OCI-LY3 (cell line): ENCODE data around the gene WIZ.
A peak's percentile ranks its signal among the peaks of the same experiment; 100 is the strongest.

Experiments
- H2AFZ ChIP-seq: fragments of 200-600, 300-600 bp; shearing (Covaris generic); 2 replicates; pipeline ENCODE4 v1.6.0; 2014; ENCODE audit warnings: antibody characterized with exemption, low read depth, low read length
- H3K27ac ChIP-seq: fragments of 200-600, 300-600 bp; sonication (generic); 2 replicates; pipeline ENCODE4 v1.5.1; 2014; ENCODE audit warnings: mild to moderate bottlenecking, low read length, moderate library complexity, mixed read lengths
- H3K27me3 ChIP-seq: fragments of 200-600, 300-600 bp; sonication (generic); 2 replicates; pipeline ENCODE4 v1.6.1; 2014; ENCODE audit warnings: low read depth, low read length, mixed read lengths
- H3K36me3 ChIP-seq: fragments of 200-600, 300-600 bp; sonication (generic); replicated peaks from 2 replicates; pipeline ENCODE3; 2014; ENCODE audit warnings: low read depth, low read length, mixed read lengths
- H3K4me1 ChIP-seq: fragments of 300-600, 200-600 bp; sonication (generic); 2 replicates; pipeline ENCODE4 v1.6.1; 2014; ENCODE audit warnings: low read length, mixed read lengths
- H3K4me2 ChIP-seq: fragments of 200-600, 300-600 bp; sonication (generic); 2 replicates; pipeline ENCODE4 v1.6.1; 2014; ENCODE audit warnings: low read length, mixed read lengths
- H3K4me3 ChIP-seq: fragments of 300-600, 200-600 bp; sonication (generic); 2 replicates; pipeline ENCODE4 v1.5.1; 2014; ENCODE audit warnings: antibody characterized with exemption, mild to moderate bottlenecking, low read length, moderate library complexity
- H3K79me2 ChIP-seq: fragments of 300-600, 200-600 bp; shearing (Covaris generic); 2 replicates; pipeline ENCODE4 v1.6.1; 2014; ENCODE audit warnings: mild to moderate bottlenecking, low read length, mixed read lengths
- H3K9ac ChIP-seq: fragments of 300-600, 200-600 bp; shearing (Covaris generic); 2 replicates; pipeline ENCODE4 v1.6.0; 2014; ENCODE audit warnings: mild to moderate bottlenecking, low read length, moderate library complexity
- H3K9me3 ChIP-seq: fragments of 200-600, 300-600 bp; shearing (Covaris generic); 2 replicates; pipeline ENCODE4 v1.6.1; 2014; ENCODE audit warnings: low read length, mixed read lengths; ENCODE audit not compliant: insufficient read depth
- H4K20me1 ChIP-seq: fragments of 200-600, 300-600 bp; sonication (generic); 2 replicates; pipeline ENCODE4 v1.6.1; 2016; ENCODE audit warnings: low read length, mixed read lengths; ENCODE audit not compliant: insufficient read depth
- CTCF ChIP-seq: fragments of 200-600, 300-600 bp; sonication (generic); IDR thresholded peaks from 2 replicates; pipeline ENCODE4 v1.5.1; 2014; ENCODE audit warnings: antibody characterized with exemption, low read length, low read depth
- EZH2phosphoT487 ChIP-seq: fragments of 200-600 bp; shearing (Covaris generic); IDR thresholded peaks from 2 replicates; pipeline ENCODE4 v1.6.1; 2018; ENCODE audit warnings: antibody characterized with exemption, mixed run types, low read depth

Gene WIZ

GRCh38 chr19:15381429-15381828, 68.3 kb downstream of the WIZ start:
- H2AFZ ChIP-seq = no peak overlapping the region
- H3K4me2 ChIP-seq = peak overlapping the region; percentile 62; the same call in 1 of the 2 replicates
- H3K79me2 ChIP-seq = peaks cover 37% of the 10 kb centered on the region
- H3K4me1 ChIP-seq = peaks cover 21% of the 10 kb centered on the region
- no peak overlapping the region for H3K27ac ChIP-seq
- TF ChIP-seq EZH2phosphoT487 = no peak
- TF ChIP-seq CTCF = no peak
- H4K20me1 ChIP-seq = peaks cover 16% of the 10 kb centered on the region
- no peaks in the 10 kb centered on the region for H3K9me3 ChIP-seq
- H3K4me3 ChIP-seq = peak overlapping the region; percentile 92; the same call in 1 of the 2 replicates
- no peak overlapping the region for H3K9ac ChIP-seq
- H3K27me3 ChIP-seq = no peaks in the 10 kb centered on the region
- H3K36me3 ChIP-seq = peaks cover 9% of the 10 kb centered on the region

- Histone ChIP-seq H2AFZ (peak overlapping the region; percentile 31; the same call in 1 of the 2 replicates), H3K4me2 (peak overlapping the region; percentile 62), H3K27ac (peak overlapping the region; percentile 54), H3K4me1 (peaks cover 21% of the 10 kb centered on the region), H4K20me1 (peaks cover 20% of the 10 kb centered on the region), H3K4me3 (peak overlapping the region; percentile 92), H3K27me3 (no peaks in the 10 kb centered on the region), H3K36me3 (peaks cover 12% of the 10 kb centered on the region), H3K79me2 (peaks cover 50% of the 10 kb centered on the region), H3K9ac (peak overlapping the region; percentile 63), H3K9me3 (no peaks in the 10 kb centered on the region)
- peak; percentile 8; the same call in 1 of the 2 replicates for TF ChIP-seq CTCF
- TF ChIP-seq EZH2phosphoT487 = no peak
Observed at GRCh38 chr19:15379999-15380647, 69.6 kb downstream of the WIZ start.

- Histone ChIP-seq H4K20me1 (peaks cover 27% of the 10 kb centered on the region), H3K27me3 (no peaks in the 10 kb centered on the region), H3K36me3 (peaks cover 15% of the 10 kb centered on the region), H3K79me2 (peaks cover 58% of the 10 kb centered on the region), H3K4me1 (peaks cover 21% of the 10 kb centered on the region), H3K4me3 (peak within 1 kb of the TSS; percentile 92), H3K9me3 (no peaks in the 10 kb centered on the region), H3K9ac (peak within 1 kb of the TSS; percentile 97), H2AFZ (peak within 1 kb of the TSS; percentile 31; the same call in 1 of the 2 replicates), H3K4me2 (peak within 1 kb of the TSS; percentile 90), H3K27ac (peak within 1 kb of the TSS; percentile 83)
- no peak for TF ChIP-seq CTCF
- TF ChIP-seq EZH2phosphoT487 = no peak
Observed at GRCh38 chr19:15379083-15379998, 70.4 kb downstream of the WIZ start, which contains the start of gene AKAP8. Gene AKAP8, minus strand, starts transcription at chr19:15379787. Its CDS starts 56 bp downstream, at chr19:15379731.
